ENCODE data around the gene SUDS3. TPM values are rescaled to one million over a fixed set of nuclear protein-coding genes. Genes with fewer than 3 reads are reported as not detected.

Gene SUDS3
- total RNA-seq, 4 donors from 2014 or later, result 37.7 to 66.3 (median 50.1) TPM

GRCh38 chr12:118409834-118410233 lies 33.5 kb downstream of the SUDS3 start:
- peaks cover 86% of the 10 kb centered on the region for H3K36me3 ChIP-seq

GRCh38 chr12:118417942-118418341 lies 41.6 kb downstream of the SUDS3 start:
- no peak for DNase-seq (ENCODE audit: low spot score in 2 of 2)
- Histone ChIP-seq H3K36me3 (peaks cover 44% of the 10 kb centered on the region), H3K4me3 (no peak overlapping the region), H3K4me1 (no peaks in the 10 kb centered on the region), H3K9me3 (no peaks in the 10 kb centered on the region), H3K27me3 (no peaks in the 10 kb centered on the region), H3K27ac (no peak overlapping the region)
- WGBS, result 98% methylated on average over 3 of the region's 3 CpGs
- no peak for TF ChIP-seq POLR2A (IDR thresholded peaks at IDR 0.05)
- no peak for TF ChIP-seq CTCF (IDR thresholded peaks at IDR 0.05)
- TF ChIP-seq POLR2AphosphoS5 (IDR thresholded peaks at IDR 0.05), result no peak
- TF ChIP-seq EP300 (IDR thresholded peaks at IDR 0.05), result no peak

More at GRCh38 chr12:118409834-118410233, 33.5 kb downstream of the SUDS3 start:
- no peaks in the 10 kb centered on the region for H3K27me3 ChIP-seq
- no peaks in the 10 kb centered on the region for H3K4me1 ChIP-seq
- no peak overlapping the region for H3K4me3 ChIP-seq
- DNase-seq (ENCODE audit: low spot score in 2 of 2), result no peak
- H3K9me3 ChIP-seq, result no peaks in the 10 kb centered on the region
- no peak overlapping the region for H3K27ac ChIP-seq
- 79% methylated on average over 2 of the region's 2 CpGs for WGBS
- TF ChIP-seq POLR2A (IDR thresholded peaks at IDR 0.05), result no peak
- no peak for TF ChIP-seq CTCF (IDR thresholded peaks at IDR 0.05)
- no peak for TF ChIP-seq EP300 (IDR thresholded peaks at IDR 0.05)
- no peak for TF ChIP-seq POLR2AphosphoS5 (IDR thresholded peaks at IDR 0.05)

GRCh38 chr12:118418385-118419057 lies 42.2 kb downstream of the SUDS3 start:
- WGBS, result 52% methylated on average over 1 of the region's 1 CpG
- TF ChIP-seq POLR2A (IDR thresholded peaks at IDR 0.05), result no peak
- TF ChIP-seq POLR2AphosphoS5 (IDR thresholded peaks at IDR 0.05), result no peak
- no peak for TF ChIP-seq CTCF (IDR thresholded peaks at IDR 0.05)
- TF ChIP-seq EP300 (IDR thresholded peaks at IDR 0.05), result no peak
- Histone ChIP-seq H3K9me3 (no peaks in the 10 kb centered on the region), H3K36me3 (peaks cover 38% of the 10 kb centered on the region), H3K27me3 (no peaks in the 10 kb centered on the region), H3K4me1 (no peaks in the 10 kb centered on the region), H3K4me3 (no peak overlapping the region), H3K27ac (no peak overlapping the region)
- no peak for DNase-seq (ENCODE audit: low spot score in 2 of 2)

- peaks cover 16% of the 10 kb centered on the region for H3K36me3 ChIP-seq
- DNase-seq (ENCODE audit: low spot score in 2 of 2), result no peak
- WGBS, result 90% methylated on average over 3 of the region's 3 CpGs
- H3K4me3 ChIP-seq, result no peak overlapping the region
- no peaks in the 10 kb centered on the region for H3K4me1 ChIP-seq
- no peaks in the 10 kb centered on the region for H3K9me3 ChIP-seq
- no peak overlapping the region for H3K27ac ChIP-seq
- TF ChIP-seq POLR2A (IDR thresholded peaks at IDR 0.05), result no peak
- TF ChIP-seq CTCF (IDR thresholded peaks at IDR 0.05), result no peak
- no peak for TF ChIP-seq EP300 (IDR thresholded peaks at IDR 0.05)
- TF ChIP-seq POLR2AphosphoS5 (IDR thresholded peaks at IDR 0.05), result no peak
- H3K27me3 ChIP-seq, result no peaks in the 10 kb centered on the region
Observed at GRCh38 chr12:118420673-118421072, 44.3 kb downstream of the SUDS3 start.

- no peak overlapping the region for H3K4me3 ChIP-seq
- H3K4me1 ChIP-seq, result no peaks in the 10 kb centered on the region
- H3K27ac ChIP-seq, result no peak overlapping the region
- WGBS, result 62% methylated on average over 7 of the region's 7 CpGs
- H3K27me3 ChIP-seq, result no peaks in the 10 kb centered on the region
- H3K36me3 ChIP-seq, result no peaks in the 10 kb centered on the region
- H3K9me3 ChIP-seq, result no peaks in the 10 kb centered on the region
- no peak for DNase-seq (ENCODE audit: low spot score in 2 of 2)
- TF ChIP-seq POLR2AphosphoS5 (IDR thresholded peaks at IDR 0.05), result no peak
- TF ChIP-seq EP300 (IDR thresholded peaks at IDR 0.05), result no peak
- no peak for TF ChIP-seq CTCF (IDR thresholded peaks at IDR 0.05)
- no peak for TF ChIP-seq POLR2A (IDR thresholded peaks at IDR 0.05)
Observed at GRCh38 chr12:118424884-118425283, 48.5 kb downstream of the SUDS3 start.

Measured in suprapubic skin (tissue), 4 donors.